ENCODE measurements around the gene RARA. TPM values are rescaled to one million over a fixed set of nuclear protein-coding genes. Genes with fewer than 3 reads are reported as not detected.
"Not testable (repeated sequence)": the region's sequence is repeated elsewhere in the genome, so short reads cannot be mapped to it uniquely, and the experiment has no call there.

RARA gene
- total and polyA plus RNA-seq, 12 donors: 4.7 to 58.2 (median 33.0) TPM

- WGBS, 4 donors: 41 to 52% (median 49%) methylated on average over 4 of the region's 4 CpGs
- TF ChIP-seq POLR2A (IDR thresholded peaks at IDR 0.05) (no peak), CTCF (IDR thresholded peaks at IDR 0.05) (peak; percentile 50 to 94 (median 83))
- intact Hi-C loops (cut with DNase I): loop anchor here in 1 of 2 donors (10.0 kb wide), 1 partner anchor 112 kb away; the partner anchor contains the start of gene TOP2A
- H3K9me3 ChIP-seq (replicated peaks in 1 of 3): no peaks in the 10 kb centered on the region
- peak in 3 of 7 donors; percentile 67 to 81 (median 73) for DNase-seq
- H3K27me3 ChIP-seq: no peaks in the 10 kb centered on the region
- peaks cover 0 to 24% of the 10 kb centered on the region in 2 donors for H3K4me1 ChIP-seq (replicated peaks in 1 of 2)
- H3K36me3 ChIP-seq (replicated peaks in 1 of 2): no peaks in the 10 kb centered on the region
- H3K27ac ChIP-seq: peak overlapping the region in 1 of 5 donors; percentile 18
- no peak overlapping the region for H3K4me3 ChIP-seq
Measured at GRCh38 chr17:40303009-40303657, 5.8 kb upstream of the RARA start.

- Histone ChIP-seq H3K27ac (peak overlapping the region in 1 of 5 donors; percentile 18), H3K9me3 (replicated peaks in 1 of 3) (no peaks in the 10 kb centered on the region), H3K4me1 (replicated peaks in 1 of 2) (peaks cover 2 to 32% of the 10 kb centered on the region in 2 donors), H3K36me3 (replicated peaks in 1 of 2) (no peaks in the 10 kb centered on the region), H3K27me3 (no peaks in the 10 kb centered on the region), H3K4me3 (no peak overlapping the region)
- peak in 1 of 7 donors; percentile 69 for DNase-seq
- intact Hi-C loops (cut with DNase I): loop anchor here in 1 of 2 donors (2.0 to 10.0 kb wide), 2 partner anchors 51 to 111 kb away; partner anchors contain the start of gene TOP2A
- 61 to 70% (median 64%) methylated on average over 5 of the region's 5 CpGs for WGBS, 4 donors
- TF ChIP-seq POLR2A (IDR thresholded peaks at IDR 0.05): no peak
- TF ChIP-seq CTCF (IDR thresholded peaks at IDR 0.05): no peak
Measured at GRCh38 chr17:40303708-40304551, 5.0 kb upstream of the RARA start.

- intact Hi-C loops (cut with DNase I): loop anchor here in 1 of 2 donors (2.0 to 10.0 kb wide), 2 partner anchors 50 to 110 kb away; partner anchors contain the start of gene TOP2A
- not testable (repeated sequence) for H3K9me3 ChIP-seq (replicated peaks in 1 of 3); H3K36me3 ChIP-seq (replicated peaks in 1 of 2); H3K27me3 ChIP-seq; H3K4me3 ChIP-seq
- DNase-seq: peak in 1 of 7 donors; percentile 51
- WGBS, 4 donors: 87 to 92% (median 90%) methylated on average over 5 of the region's 5 CpGs
- Histone ChIP-seq H3K27ac (peak overlapping the region in 1 of 5 donors; percentile 18), H3K4me1 (replicated peaks in 1 of 2) (peaks cover 3 to 37% of the 10 kb centered on the region in 2 donors)
Measured at GRCh38 chr17:40304552-40304863, 4.5 kb upstream of the RARA start.

GRCh38 chr17:40304866-40305265 lies 4.1 kb upstream of the RARA start:
- 95 to 100% (median 96%) methylated on average over 4 to 5 of the region's 5 CpGs for WGBS, 4 donors
- not testable (repeated sequence) for H3K36me3 ChIP-seq (replicated peaks in 1 of 2); H3K27ac ChIP-seq; H3K4me3 ChIP-seq; H3K27me3 ChIP-seq; H3K9me3 ChIP-seq (replicated peaks in 1 of 3)
- peaks cover 3 to 41% of the 10 kb centered on the region in 2 donors for H3K4me1 ChIP-seq (replicated peaks in 1 of 2)
- intact Hi-C loops (cut with DNase I): loop anchor here in 1 of 2 donors (2.0 to 10.0 kb wide), 2 partner anchors 50 to 110 kb away; partner anchors contain the start of gene TOP2A
- DNase-seq: peak in 1 of 7 donors; percentile 43

GRCh38 chr17:40306395-40306794 lies 2.6 kb upstream of the RARA start:
- TF ChIP-seq POLR2A (IDR thresholded peaks at IDR 0.05) (no peak), CTCF (IDR thresholded peaks at IDR 0.05) (no peak)
- 65 to 92% (median 75%) methylated on average over 2 of the region's 2 CpGs for WGBS, 4 donors
- H3K27ac ChIP-seq: peak overlapping the region in 2 of 5 donors; percentile 76 to 80
- no peaks in the 10 kb centered on the region for H3K27me3 ChIP-seq
- no peak overlapping the region for H3K4me3 ChIP-seq
- peaks cover 13 to 56% of the 10 kb centered on the region in 2 donors for H3K4me1 ChIP-seq (replicated peaks in 1 of 2)
- H3K9me3 ChIP-seq (replicated peaks in 1 of 3): no peaks in the 10 kb centered on the region
- H3K36me3 ChIP-seq (replicated peaks in 1 of 2): no peaks in the 10 kb centered on the region
- DNase-seq: peak in 1 of 7 donors; percentile 25
- intact Hi-C loops (cut with DNase I): loop anchor here (2.0 to 10.0 kb wide), 2 partner anchors 46 to 108 kb away; partner anchors contain the start of gene TOP2A (in 1 of the 2)
